HepG2 (cell line): ENCODE results near the gene ASIC3. TPM values are rescaled to one million over a fixed set of nuclear protein-coding genes. Genes with fewer than 3 reads are reported as not detected.

Experiments
- CENPT ChIP-seq: sonication (generic); formaldehyde crosslinking; IDR thresholded peaks from 2 replicates; pipeline ENCODE4 v1.8.0; 2022; ENCODE audit warnings: low read depth, mild to moderate bottlenecking, moderate library complexity, missing genetic modification reagents
- GFI1 ChIP-seq: sonication (generic); formaldehyde crosslinking; IDR thresholded peaks from 2 replicates; pipeline ENCODE4 v1.5.0; 2020; ENCODE audit warnings: missing genetic modification reagents, mild to moderate bottlenecking, borderline replicate concordance
- HDAC2 ChIP-seq: sonication (generic); formaldehyde crosslinking; IDR thresholded peaks from 2 replicates; pipeline ENCODE4 v1.4.0; 2020; ENCODE audit warnings: missing genetic modification reagents
- HDAC6 ChIP-seq: fragments of 200-600 bp; sonication (generic); IDR thresholded peaks from 2 replicates; pipeline ENCODE4 v1.7.0; 2017; ENCODE audit warnings: mild to moderate bottlenecking, antibody characterized with exemption, low read length, low read depth
- MLLT10 ChIP-seq: sonication (generic); formaldehyde crosslinking; IDR thresholded peaks from 2 replicates; pipeline ENCODE4 v1.4.0; 2020; ENCODE audit warnings: missing genetic modification reagents
- NCOR1 ChIP-seq: fragments of 200-600 bp; sonication (generic); IDR thresholded peaks from 2 replicates; pipeline ENCODE4 v1.7.0; 2017; ENCODE audit warnings: antibody characterized with exemption, low read length, borderline replicate concordance
- NFYC ChIP-seq: IDR thresholded peaks from 2 replicates; pipeline ENCODE4 v1.6.1; 2016; ENCODE audit warnings: missing genetic modification reagents, missing compliant biosample characterization
- NKX3-1 ChIP-seq: sonication (generic); formaldehyde crosslinking; IDR thresholded peaks from 2 replicates; pipeline ENCODE4 v1.5.0; 2020; ENCODE audit warnings: missing genetic modification reagents
- NR1H2 ChIP-seq: sonication (generic); formaldehyde crosslinking; IDR thresholded peaks from 2 replicates; pipeline ENCODE4 v1.8.1; 2022; ENCODE audit warnings: low read depth, missing genetic modification reagents, borderline replicate concordance
- SALL1 ChIP-seq: sonication (generic); formaldehyde crosslinking; IDR thresholded peaks from 2 replicates; pipeline ENCODE4 v1.8.0; 2022; ENCODE audit warnings: mild to moderate bottlenecking, missing genetic modification reagents
- SP5 ChIP-seq: IDR thresholded peaks from 2 replicates; pipeline ENCODE4 v1.6.1; 2016; ENCODE audit warnings: low read depth, borderline replicate concordance
- SRY ChIP-seq: sonication (generic); formaldehyde crosslinking; IDR thresholded peaks from 2 replicates; pipeline ENCODE4 v1.8.0; 2022; ENCODE audit warnings: mild to moderate bottlenecking, missing genetic modification reagents
- YEATS4 ChIP-seq: sonication (generic); formaldehyde crosslinking; IDR thresholded peaks from 2 replicates; pipeline ENCODE4 v1.4.0; 2020; ENCODE audit warnings: missing genetic modification reagents, borderline replicate concordance
- polyA plus RNA-seq, 8 experiments: library from polyadenylated mRNA; depleted of rRNA in 3 of 8; stranded (reverse) in 7 of 8; unstranded in 1 of 8; fragments of >200 nt; fragmentation: Illumina TruSeq in 4 of 8; extraction: Trizol in 4 of 8; gene quantifications; 2 replicates each; pipeline versions ENCODE4 v1.2.1 to v1.2.3, GENCODE V29; 2011 to 2016; ENCODE audit warnings: low read depth in 4 of 8, missing spikeins in 1 of 8, mixed read lengths in 1 of 8; ENCODE audit not compliant: insufficient read depth in 1 of 8
- total RNA-seq, 5 experiments: library from RNA; depleted of rRNA; stranded (reverse); fragments of >200 nt; fragmentation: Illumina TruSeq; extraction: Trizol; gene quantifications; 2 replicates each; pipeline ENCODE4 v1.2.3, GENCODE V29; 2016; ENCODE audit warnings: low read depth in 1 of 5
- TF ChIP-seq, protein P1 (sequence below): sonication (generic); formaldehyde crosslinking; IDR thresholded peaks from 2 replicates; pipeline ENCODE4 v1.4.0; 2020; ENCODE audit warnings: missing genetic modification reagents
- TF ChIP-seq, protein P2 (sequence below): sonication (generic); formaldehyde crosslinking; IDR thresholded peaks from 2 replicates; pipeline ENCODE4 v1.4.0; 2020; ENCODE audit warnings: missing genetic modification reagents, borderline replicate concordance
- TF ChIP-seq, protein P3 (sequence below): sonication (generic); formaldehyde crosslinking; conservative IDR thresholded peaks from 2 replicates; pipeline ENCODE4 v1.8.0; 2022; ENCODE audit warnings: missing genetic modification reagents
- TF ChIP-seq, protein P4 (sequence below): sonication (generic); formaldehyde crosslinking; IDR thresholded peaks from 2 replicates; pipeline ENCODE4 v1.9.0; 2022; ENCODE audit warnings: low read depth, missing genetic modification reagents

The ASIC3 gene
- total and polyA plus RNA-seq, 2 of the 13 experiments (the other 11 are each of a cell fraction or from before 2014, with no cell fraction given), result 0.51 TPM; not detected in 1

DNA sequence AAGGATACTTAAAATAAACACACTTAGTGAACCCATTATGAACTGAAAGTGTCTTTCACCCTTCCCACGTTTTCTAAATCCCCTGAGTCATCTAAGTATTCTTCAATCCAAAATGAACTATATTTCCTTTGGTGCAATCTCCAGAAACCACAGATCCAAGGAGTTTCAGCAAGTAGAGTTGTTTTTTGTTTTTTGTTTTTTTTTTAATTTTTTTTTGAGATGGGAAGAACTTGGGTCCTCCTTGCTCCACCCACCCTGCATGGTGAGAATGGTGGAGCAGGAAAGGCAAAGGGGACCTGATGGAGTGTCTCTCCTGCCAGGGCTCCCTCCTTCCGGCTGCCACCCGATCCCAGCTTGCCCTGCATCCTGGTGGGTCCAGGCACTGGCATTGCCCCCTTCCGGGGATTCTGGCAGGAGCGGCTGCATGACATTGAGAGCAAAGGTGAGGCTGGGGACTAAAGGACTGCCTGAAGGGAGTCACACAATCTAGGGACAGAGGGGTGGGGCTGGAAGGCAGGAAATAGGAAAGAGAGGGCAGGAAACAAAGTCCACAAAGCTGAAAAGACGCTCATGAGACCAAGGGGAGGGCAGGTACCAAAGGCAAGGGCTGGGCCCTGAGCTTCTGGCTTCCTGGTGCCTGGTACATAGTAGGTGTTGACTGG is 36.2 kb upstream of the ASIC3 start (continued):
- TF ChIP-seq, protein P1, sequence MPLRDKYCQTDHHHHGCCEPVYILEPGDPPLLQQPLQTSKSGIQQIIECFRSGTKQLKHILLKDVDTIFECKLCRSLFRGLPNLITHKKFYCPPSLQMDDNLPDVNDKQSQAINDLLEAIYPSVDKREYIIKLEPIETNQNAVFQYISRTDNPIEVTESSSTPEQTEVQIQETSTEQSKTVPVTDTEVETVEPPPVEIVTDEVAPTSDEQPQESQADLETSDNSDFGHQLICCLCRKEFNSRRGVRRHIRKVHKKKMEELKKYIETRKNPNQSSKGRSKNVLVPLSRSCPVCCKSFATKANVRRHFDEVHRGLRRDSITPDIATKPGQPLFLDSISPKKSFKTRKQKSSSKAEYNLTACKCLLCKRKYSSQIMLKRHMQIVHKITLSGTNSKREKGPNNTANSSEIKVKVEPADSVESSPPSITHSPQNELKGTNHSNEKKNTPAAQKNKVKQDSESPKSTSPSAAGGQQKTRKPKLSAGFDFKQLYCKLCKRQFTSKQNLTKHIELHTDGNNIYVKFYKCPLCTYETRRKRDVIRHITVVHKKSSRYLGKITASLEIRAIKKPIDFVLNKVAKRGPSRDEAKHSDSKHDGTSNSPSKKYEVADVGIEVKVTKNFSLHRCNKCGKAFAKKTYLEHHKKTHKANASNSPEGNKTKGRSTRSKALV (CRISPR knock-in tag), result 0 out of 2 replicates have a peak, but pooled peaks have one; percentile 60
- TF ChIP-seq YEATS4 (peak; percentile 41; the same call in 1 of the 2 replicates), CENPT (CRISPR knock-in tag) (no peak), NCOR1 (0 out of 2 replicates have a peak, but pooled peaks have one; percentile 28), SP5 (CRISPR knock-in tag) (peak; percentile 63; the same call in 1 of the 2 replicates), NFYC (no peak), HDAC6 (no peak), HDAC2 (CRISPR knock-in tag) (0 out of 2 replicates have a peak, but pooled peaks have one; percentile 24), MLLT10 (no peak), GFI1 (CRISPR knock-in tag) (0 out of 2 replicates have a peak, but pooled peaks have one; percentile 29), SRY (CRISPR knock-in tag) (peak; percentile 79; the same call in 1 of the 2 replicates), NKX3-1 (CRISPR knock-in tag) (0 out of 2 replicates have a peak, but pooled peaks have one; percentile 51), NR1H2 (CRISPR knock-in tag) (no peak), SALL1 (CRISPR knock-in tag) (peak; percentile 39; the same call in 1 of the 2 replicates)
- TF ChIP-seq, protein P2, sequence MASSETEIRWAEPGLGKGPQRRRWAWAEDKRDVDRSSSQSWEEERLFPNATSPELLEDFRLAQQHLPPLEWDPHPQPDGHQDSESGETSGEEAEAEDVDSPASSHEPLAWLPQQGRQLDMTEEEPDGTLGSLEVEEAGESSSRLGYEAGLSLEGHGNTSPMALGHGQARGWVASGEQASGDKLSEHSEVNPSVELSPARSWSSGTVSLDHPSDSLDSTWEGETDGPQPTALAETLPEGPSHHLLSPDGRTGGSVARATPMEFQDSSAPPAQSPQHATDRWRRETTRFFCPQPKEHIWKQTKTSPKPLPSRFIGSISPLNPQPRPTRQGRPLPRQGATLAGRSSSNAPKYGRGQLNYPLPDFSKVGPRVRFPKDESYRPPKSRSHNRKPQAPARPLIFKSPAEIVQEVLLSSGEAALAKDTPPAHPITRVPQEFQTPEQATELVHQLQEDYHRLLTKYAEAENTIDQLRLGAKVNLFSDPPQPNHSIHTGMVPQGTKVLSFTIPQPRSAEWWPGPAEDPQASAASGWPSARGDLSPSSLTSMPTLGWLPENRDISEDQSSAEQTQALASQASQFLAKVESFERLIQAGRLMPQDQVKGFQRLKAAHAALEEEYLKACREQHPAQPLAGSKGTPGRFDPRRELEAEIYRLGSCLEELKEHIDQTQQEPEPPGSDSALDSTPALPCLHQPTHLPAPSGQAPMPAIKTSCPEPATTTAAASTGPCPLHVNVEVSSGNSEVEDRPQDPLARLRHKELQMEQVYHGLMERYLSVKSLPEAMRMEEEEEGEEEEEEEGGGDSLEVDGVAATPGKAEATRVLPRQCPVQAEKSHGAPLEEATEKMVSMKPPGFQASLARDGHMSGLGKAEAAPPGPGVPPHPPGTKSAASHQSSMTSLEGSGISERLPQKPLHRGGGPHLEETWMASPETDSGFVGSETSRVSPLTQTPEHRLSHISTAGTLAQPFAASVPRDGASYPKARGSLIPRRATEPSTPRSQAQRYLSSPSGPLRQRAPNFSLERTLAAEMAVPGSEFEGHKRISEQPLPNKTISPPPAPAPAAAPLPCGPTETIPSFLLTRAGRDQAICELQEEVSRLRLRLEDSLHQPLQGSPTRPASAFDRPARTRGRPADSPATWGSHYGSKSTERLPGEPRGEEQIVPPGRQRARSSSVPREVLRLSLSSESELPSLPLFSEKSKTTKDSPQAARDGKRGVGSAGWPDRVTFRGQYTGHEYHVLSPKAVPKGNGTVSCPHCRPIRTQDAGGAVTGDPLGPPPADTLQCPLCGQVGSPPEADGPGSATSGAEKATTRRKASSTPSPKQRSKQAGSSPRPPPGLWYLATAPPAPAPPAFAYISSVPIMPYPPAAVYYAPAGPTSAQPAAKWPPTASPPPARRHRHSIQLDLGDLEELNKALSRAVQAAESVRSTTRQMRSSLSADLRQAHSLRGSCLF, result no peak
- TF ChIP-seq, protein P3, sequence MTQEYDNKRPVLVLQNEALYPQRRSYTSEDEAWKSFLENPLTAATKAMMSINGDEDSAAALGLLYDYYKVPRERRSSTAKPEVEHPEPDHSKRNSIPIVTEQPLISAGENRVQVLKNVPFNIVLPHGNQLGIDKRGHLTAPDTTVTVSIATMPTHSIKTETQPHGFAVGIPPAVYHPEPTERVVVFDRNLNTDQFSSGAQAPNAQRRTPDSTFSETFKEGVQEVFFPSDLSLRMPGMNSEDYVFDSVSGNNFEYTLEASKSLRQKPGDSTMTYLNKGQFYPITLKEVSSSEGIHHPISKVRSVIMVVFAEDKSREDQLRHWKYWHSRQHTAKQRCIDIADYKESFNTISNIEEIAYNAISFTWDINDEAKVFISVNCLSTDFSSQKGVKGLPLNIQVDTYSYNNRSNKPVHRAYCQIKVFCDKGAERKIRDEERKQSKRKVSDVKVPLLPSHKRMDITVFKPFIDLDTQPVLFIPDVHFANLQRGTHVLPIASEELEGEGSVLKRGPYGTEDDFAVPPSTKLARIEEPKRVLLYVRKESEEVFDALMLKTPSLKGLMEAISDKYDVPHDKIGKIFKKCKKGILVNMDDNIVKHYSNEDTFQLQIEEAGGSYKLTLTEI (CRISPR knock-in tag), result no peak
- TF ChIP-seq, protein P4, sequence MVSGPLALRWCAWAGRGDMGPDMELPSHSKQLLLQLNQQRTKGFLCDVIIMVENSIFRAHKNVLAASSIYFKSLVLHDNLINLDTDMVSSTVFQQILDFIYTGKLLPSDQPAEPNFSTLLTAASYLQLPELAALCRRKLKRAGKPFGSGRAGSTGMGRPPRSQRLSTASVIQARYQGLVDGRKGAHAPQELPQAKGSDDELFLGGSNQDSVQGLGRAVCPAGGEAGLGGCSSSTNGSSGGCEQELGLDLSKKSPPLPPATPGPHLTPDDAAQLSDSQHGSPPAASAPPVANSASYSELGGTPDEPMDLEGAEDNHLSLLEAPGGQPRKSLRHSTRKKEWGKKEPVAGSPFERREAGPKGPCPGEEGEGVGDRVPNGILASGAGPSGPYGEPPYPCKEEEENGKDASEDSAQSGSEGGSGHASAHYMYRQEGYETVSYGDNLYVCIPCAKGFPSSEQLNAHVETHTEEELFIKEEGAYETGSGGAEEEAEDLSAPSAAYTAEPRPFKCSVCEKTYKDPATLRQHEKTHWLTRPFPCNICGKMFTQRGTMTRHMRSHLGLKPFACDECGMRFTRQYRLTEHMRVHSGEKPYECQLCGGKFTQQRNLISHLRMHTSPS (CRISPR knock-in tag), result peak; percentile 96
